GM18868 (cell line): ENCODE results near the gene PAX7.
"Not testable (repeated sequence)": the region's sequence is repeated elsewhere in the genome, so short reads cannot be mapped to it uniquely, and the experiment has no call there.

Experiments used
- ATAC-seq: cut with Tn5 transposase; IDR thresholded peaks from one replicate; pipeline ENCODE4 v1.9.1; 2021; ENCODE audit warnings: mild to moderate bottlenecking, moderate library complexity; ENCODE audit not compliant: unreplicated experiment

PAX7 gene

GRCh38 chr1:18657506-18658201, 27.0 kb downstream of the PAX7 start:
- no peak for ATAC-seq

- no peak for ATAC-seq
These were observed 28.2 kb downstream of the PAX7 start for GRCh38 chr1:18658831-18659230.

GRCh38 chr1:18661404-18662285, 31.0 kb downstream of the PAX7 start:
- no peak for ATAC-seq

GRCh38 chr1:18662286-18662639, 31.6 kb downstream of the PAX7 start:
- no peak for ATAC-seq

- no peak for ATAC-seq
These were observed 35.8 kb downstream of the PAX7 start for GRCh38 chr1:18666317-18666920.

GRCh38 chr1:18667333-18667732, 36.7 kb downstream of the PAX7 start:
- ATAC-seq = no peak

GRCh38 chr1:18668046-18668445, 37.4 kb downstream of the PAX7 start:
- no peak for ATAC-seq

- no peak for ATAC-seq
These were observed 38.2 kb downstream of the PAX7 start for GRCh38 chr1:18668750-18669404.

- ATAC-seq = no peak
These were observed 39.6 kb downstream of the PAX7 start for GRCh38 chr1:18670121-18670867.

- no peak for ATAC-seq
These were observed 40.2 kb downstream of the PAX7 start for GRCh38 chr1:18670868-18671225.

- ATAC-seq = no peak
These were observed 43.3 kb downstream of the PAX7 start for GRCh38 chr1:18673976-18674375.

GRCh38 chr1:18676332-18676781, 45.7 kb downstream of the PAX7 start:
- no peak for ATAC-seq

GRCh38 chr1:18681423-18681835, 50.8 kb downstream of the PAX7 start:
- ATAC-seq = no peak

- ATAC-seq = no peak
These were observed 51.7 kb downstream of the PAX7 start for GRCh38 chr1:18682375-18682774.

GRCh38 chr1:18684303-18684702, 53.7 kb downstream of the PAX7 start:
- no peak for ATAC-seq

GRCh38 chr1:18686540-18686939, 55.9 kb downstream of the PAX7 start:
- no peak for ATAC-seq

GRCh38 chr1:18687273-18687672, 56.6 kb downstream of the PAX7 start:
- no peak for ATAC-seq

- no peak for ATAC-seq
These were observed 61.0 kb downstream of the PAX7 start for GRCh38 chr1:18691648-18692047.

- ATAC-seq = no peak
These were observed 62.8 kb downstream of the PAX7 start for GRCh38 chr1:18693256-18694098.

- ATAC-seq = not testable (repeated sequence)
These were observed 63.6 kb downstream of the PAX7 start for GRCh38 chr1:18694289-18694688.
